Liver (tissue), 3 donors: ENCODE data around the gene PNMA1.

ENCODE experiments used
- TAF1 ChIP-seq: conservative IDR thresholded peaks from 2 replicates; pipeline ENCODE4 v1.6.1; 2016; ENCODE audit warnings: antibody characterized with exemption, mild to moderate bottlenecking
- TF ChIP-seq, protein P1 (sequence below): fragments of 150-350 bp; IDR thresholded peaks from 2 replicates; pipeline ENCODE4 v1.5.1; 2017; ENCODE audit warnings: improper control_type of control experiment, low read depth, low read length; ENCODE audit not compliant: missing input control
- TF ChIP-seq, protein P2 (sequence below): IDR thresholded peaks from 2 replicates; pipeline ENCODE4 v1.6.1; 2016; ENCODE audit warnings: antibody characterized with exemption, mild to moderate bottlenecking
- TF ChIP-seq, protein P3 (sequence below): IDR thresholded peaks from 2 replicates; pipeline ENCODE4 v1.6.1; 2016; ENCODE audit warnings: antibody characterized with exemption
- donor health status: healthy.
- donor health status: healthy.

DNA sequence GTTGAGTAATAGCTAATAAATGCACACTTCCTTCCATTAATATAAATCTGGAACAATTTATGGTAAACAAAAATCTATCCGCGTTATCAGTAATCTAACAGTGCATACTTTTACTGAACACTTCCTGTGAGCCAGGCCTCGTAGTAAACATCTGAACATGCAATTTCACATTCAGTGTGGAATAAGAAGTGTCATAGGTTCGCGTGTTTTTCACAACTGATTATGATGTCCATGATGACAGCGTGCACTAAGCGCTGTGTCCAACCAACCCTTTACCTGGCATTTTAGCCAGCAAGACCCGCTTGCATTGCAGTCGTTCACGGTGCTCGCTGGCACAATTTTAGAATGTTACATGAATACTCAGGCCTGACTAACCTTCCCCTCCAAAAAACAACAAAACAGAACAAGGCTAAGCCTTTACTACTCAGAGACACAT lies 2.1 kb downstream of the PNMA1 start:
- TF ChIP-seq, protein P1, sequence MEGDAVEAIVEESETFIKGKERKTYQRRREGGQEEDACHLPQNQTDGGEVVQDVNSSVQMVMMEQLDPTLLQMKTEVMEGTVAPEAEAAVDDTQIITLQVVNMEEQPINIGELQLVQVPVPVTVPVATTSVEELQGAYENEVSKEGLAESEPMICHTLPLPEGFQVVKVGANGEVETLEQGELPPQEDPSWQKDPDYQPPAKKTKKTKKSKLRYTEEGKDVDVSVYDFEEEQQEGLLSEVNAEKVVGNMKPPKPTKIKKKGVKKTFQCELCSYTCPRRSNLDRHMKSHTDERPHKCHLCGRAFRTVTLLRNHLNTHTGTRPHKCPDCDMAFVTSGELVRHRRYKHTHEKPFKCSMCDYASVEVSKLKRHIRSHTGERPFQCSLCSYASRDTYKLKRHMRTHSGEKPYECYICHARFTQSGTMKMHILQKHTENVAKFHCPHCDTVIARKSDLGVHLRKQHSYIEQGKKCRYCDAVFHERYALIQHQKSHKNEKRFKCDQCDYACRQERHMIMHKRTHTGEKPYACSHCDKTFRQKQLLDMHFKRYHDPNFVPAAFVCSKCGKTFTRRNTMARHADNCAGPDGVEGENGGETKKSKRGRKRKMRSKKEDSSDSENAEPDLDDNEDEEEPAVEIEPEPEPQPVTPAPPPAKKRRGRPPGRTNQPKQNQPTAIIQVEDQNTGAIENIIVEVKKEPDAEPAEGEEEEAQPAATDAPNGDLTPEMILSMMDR: no peak
- TF ChIP-seq, protein P2, sequence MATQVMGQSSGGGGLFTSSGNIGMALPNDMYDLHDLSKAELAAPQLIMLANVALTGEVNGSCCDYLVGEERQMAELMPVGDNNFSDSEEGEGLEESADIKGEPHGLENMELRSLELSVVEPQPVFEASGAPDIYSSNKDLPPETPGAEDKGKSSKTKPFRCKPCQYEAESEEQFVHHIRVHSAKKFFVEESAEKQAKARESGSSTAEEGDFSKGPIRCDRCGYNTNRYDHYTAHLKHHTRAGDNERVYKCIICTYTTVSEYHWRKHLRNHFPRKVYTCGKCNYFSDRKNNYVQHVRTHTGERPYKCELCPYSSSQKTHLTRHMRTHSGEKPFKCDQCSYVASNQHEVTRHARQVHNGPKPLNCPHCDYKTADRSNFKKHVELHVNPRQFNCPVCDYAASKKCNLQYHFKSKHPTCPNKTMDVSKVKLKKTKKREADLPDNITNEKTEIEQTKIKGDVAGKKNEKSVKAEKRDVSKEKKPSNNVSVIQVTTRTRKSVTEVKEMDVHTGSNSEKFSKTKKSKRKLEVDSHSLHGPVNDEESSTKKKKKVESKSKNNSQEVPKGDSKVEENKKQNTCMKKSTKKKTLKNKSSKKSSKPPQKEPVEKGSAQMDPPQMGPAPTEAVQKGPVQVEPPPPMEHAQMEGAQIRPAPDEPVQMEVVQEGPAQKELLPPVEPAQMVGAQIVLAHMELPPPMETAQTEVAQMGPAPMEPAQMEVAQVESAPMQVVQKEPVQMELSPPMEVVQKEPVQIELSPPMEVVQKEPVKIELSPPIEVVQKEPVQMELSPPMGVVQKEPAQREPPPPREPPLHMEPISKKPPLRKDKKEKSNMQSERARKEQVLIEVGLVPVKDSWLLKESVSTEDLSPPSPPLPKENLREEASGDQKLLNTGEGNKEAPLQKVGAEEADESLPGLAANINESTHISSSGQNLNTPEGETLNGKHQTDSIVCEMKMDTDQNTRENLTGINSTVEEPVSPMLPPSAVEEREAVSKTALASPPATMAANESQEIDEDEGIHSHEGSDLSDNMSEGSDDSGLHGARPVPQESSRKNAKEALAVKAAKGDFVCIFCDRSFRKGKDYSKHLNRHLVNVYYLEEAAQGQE: no peak
- TF ChIP-seq TAF1: no peak
- TF ChIP-seq, protein P3, sequence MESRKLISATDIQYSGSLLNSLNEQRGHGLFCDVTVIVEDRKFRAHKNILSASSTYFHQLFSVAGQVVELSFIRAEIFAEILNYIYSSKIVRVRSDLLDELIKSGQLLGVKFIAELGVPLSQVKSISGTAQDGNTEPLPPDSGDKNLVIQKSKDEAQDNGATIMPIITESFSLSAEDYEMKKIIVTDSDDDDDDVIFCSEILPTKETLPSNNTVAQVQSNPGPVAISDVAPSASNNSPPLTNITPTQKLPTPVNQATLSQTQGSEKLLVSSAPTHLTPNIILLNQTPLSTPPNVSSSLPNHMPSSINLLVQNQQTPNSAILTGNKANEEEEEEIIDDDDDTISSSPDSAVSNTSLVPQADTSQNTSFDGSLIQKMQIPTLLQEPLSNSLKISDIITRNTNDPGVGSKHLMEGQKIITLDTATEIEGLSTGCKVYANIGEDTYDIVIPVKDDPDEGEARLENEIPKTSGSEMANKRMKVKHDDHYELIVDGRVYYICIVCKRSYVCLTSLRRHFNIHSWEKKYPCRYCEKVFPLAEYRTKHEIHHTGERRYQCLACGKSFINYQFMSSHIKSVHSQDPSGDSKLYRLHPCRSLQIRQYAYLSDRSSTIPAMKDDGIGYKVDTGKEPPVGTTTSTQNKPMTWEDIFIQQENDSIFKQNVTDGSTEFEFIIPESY: no peak
